ENCODE measurements around the gene KIAA1217. TPM values are rescaled to one million over a fixed set of nuclear protein-coding genes. Genes with fewer than 3 reads are reported as not detected.

Gene KIAA1217
- polyA plus RNA-seq, 3 donors = not detected

GRCh38 chr10:24277771-24278170 lies 68.8 kb downstream of the KIAA1217 start:
- WGBS (ENCODE audit: insufficient coverage) = 92% methylated on average over 8 of the region's 9 CpGs
- H3K4me3 Mint-ChIP-seq = no peak overlapping the region
- no peaks in the 10 kb centered on the region for H4K20me1 ChIP-seq (ENCODE audit: insufficient read depth, low read length)
- no peak for TF ChIP-seq CTCF (IDR thresholded peaks at IDR 0.05)
- H3K9me3 Mint-ChIP-seq = peaks cover 0 to 15% (median 4%) of the 10 kb centered on the region in 7 donors
- H3K79me2 ChIP-seq (ENCODE audit: insufficient read depth, low read length) = no peaks in the 10 kb centered on the region
- H3K36me3 ChIP-seq (replicated peaks in 1 of 2; ENCODE audit: control insufficient read depth in 1 of 2, insufficient read depth in 2 of 2, low read length in 2 of 2) = no peaks in the 10 kb centered on the region
- H2AFZ ChIP-seq (ENCODE audit: insufficient read depth, low read depth, low read length, poor library complexity, severe bottlenecking) = no peak overlapping the region
- H3K27ac ChIP-seq (ENCODE audit: low read depth in 1 of 2, low read length in 2 of 2) = no peak overlapping the region
- H3K4me2 ChIP-seq (replicated peaks; ENCODE audit: extremely low read depth, low read length, poor library complexity, severe bottlenecking) = no peak overlapping the region
- H3K4me1 Mint-ChIP-seq = no peaks in the 10 kb centered on the region
- H3K27me3 ChIP-seq (ENCODE audit: control insufficient read depth in 2 of 2, insufficient read depth in 2 of 2, low read length in 2 of 2) = no peaks in the 10 kb centered on the region
- H3K27ac Mint-ChIP-seq = no peak overlapping the region
- H3K9ac ChIP-seq (ENCODE audit: insufficient read depth, low read length, poor library complexity, severe bottlenecking) = no peak overlapping the region
- intact Hi-C loops (cut with micrococcal nuclease) = no loop called here
- peaks cover 4 to 11% of the 10 kb centered on the region in 2 donors for H3K9me3 ChIP-seq (replicated peaks in 1 of 2; ENCODE audit: control insufficient read depth in 1 of 2, insufficient read depth in 1 of 2, low read length in 2 of 2)
- no peak for DNase-seq
- H3K4me3 ChIP-seq (replicated peaks in 1 of 3; ENCODE audit: low read depth in 2 of 3, low read length in 3 of 3) = no peak overlapping the region
- no peaks in the 10 kb centered on the region for H3K4me1 ChIP-seq (ENCODE audit: control insufficient read depth in 1 of 2, insufficient read depth in 2 of 2, low read length in 2 of 2)
- no peaks in the 10 kb centered on the region for H3K27me3 Mint-ChIP-seq (ENCODE audit: low read depth in 3 of 3)
- no peaks in the 10 kb centered on the region for H3K36me3 Mint-ChIP-seq

GRCh38 chr10:24278176-24278889 lies 69.4 kb downstream of the KIAA1217 start:
- no peak for DNase-seq
- Mint-ChIP-seq H3K36me3 (no peaks in the 10 kb centered on the region), H3K4me1 (no peaks in the 10 kb centered on the region), H3K4me3 (no peak overlapping the region), H3K27me3 (ENCODE audit: low read depth in 3 of 3) (no peaks in the 10 kb centered on the region), H3K9me3 (peaks cover 0 to 14% (median 6%) of the 10 kb centered on the region in 7 donors), H3K27ac (no peak overlapping the region)
- Histone ChIP-seq H3K79me2 (ENCODE audit: insufficient read depth, low read length) (no peaks in the 10 kb centered on the region), H3K27ac (ENCODE audit: low read depth in 1 of 2, low read length in 2 of 2) (no peak overlapping the region), H3K4me2 (replicated peaks; ENCODE audit: extremely low read depth, low read length, poor library complexity, severe bottlenecking) (no peak overlapping the region), H3K36me3 (replicated peaks in 1 of 2; ENCODE audit: control insufficient read depth in 1 of 2, insufficient read depth in 2 of 2, low read length in 2 of 2) (no peaks in the 10 kb centered on the region), H4K20me1 (ENCODE audit: insufficient read depth, low read length) (no peaks in the 10 kb centered on the region), H3K9ac (ENCODE audit: insufficient read depth, low read length, poor library complexity, severe bottlenecking) (no peak overlapping the region), H3K9me3 (replicated peaks in 1 of 2; ENCODE audit: control insufficient read depth in 1 of 2, insufficient read depth in 1 of 2, low read length in 2 of 2) (peaks cover 9 to 13% of the 10 kb centered on the region in 2 donors), H3K27me3 (ENCODE audit: control insufficient read depth in 2 of 2, insufficient read depth in 2 of 2, low read length in 2 of 2) (no peaks in the 10 kb centered on the region), H3K4me3 (replicated peaks in 1 of 3; ENCODE audit: low read depth in 2 of 3, low read length in 3 of 3) (no peak overlapping the region), H2AFZ (ENCODE audit: insufficient read depth, low read depth, low read length, poor library complexity, severe bottlenecking) (no peak overlapping the region), H3K4me1 (ENCODE audit: control insufficient read depth in 1 of 2, insufficient read depth in 2 of 2, low read length in 2 of 2) (no peaks in the 10 kb centered on the region)
- no peak for TF ChIP-seq CTCF (IDR thresholded peaks at IDR 0.05)
- WGBS (ENCODE audit: insufficient coverage) = 91% methylated on average over 4 of the region's 5 CpGs
- intact Hi-C loops (cut with micrococcal nuclease) = no loop called here
